GM19463 (cell line): ENCODE data around the gene NEB.
"Not testable (repeated sequence)": the region's sequence is repeated elsewhere in the genome, so short reads cannot be mapped to it uniquely, and the experiment has no call there.

Experiments used
- ATAC-seq: cut with Tn5 transposase; IDR thresholded peaks from one replicate; pipeline ENCODE4 v1.9.1; 2021; ENCODE audit warnings: mild to moderate bottlenecking, moderate library complexity; ENCODE audit not compliant: unreplicated experiment

NEB gene

DNA sequence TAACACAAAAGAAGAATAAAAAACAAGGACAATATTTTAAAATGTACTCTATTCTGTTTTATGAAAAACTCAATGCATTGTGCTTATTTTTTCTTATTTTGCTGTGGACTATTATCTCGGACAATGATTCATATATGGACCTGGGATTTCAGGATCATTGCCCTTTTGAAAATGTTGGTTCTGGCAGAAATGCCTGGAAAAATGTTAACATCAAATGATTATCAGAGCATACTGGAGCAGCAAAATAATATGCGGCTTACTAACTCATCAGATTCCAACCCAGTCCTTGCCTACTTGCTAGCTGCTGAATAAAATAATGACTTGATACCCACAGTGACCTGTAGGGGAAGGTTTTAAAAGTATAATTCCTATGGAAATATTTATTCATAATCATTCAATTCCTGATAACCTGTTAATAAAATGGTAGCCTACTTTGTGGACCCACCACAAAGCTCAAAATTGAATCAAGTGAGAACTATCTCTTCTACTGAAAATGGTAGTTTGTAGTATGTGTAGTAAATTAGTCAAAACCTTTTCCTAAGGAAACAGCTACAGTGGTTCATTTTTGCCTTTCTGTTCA is 117.4 kb downstream of the NEB start:
- no peak for ATAC-seq

DNA sequence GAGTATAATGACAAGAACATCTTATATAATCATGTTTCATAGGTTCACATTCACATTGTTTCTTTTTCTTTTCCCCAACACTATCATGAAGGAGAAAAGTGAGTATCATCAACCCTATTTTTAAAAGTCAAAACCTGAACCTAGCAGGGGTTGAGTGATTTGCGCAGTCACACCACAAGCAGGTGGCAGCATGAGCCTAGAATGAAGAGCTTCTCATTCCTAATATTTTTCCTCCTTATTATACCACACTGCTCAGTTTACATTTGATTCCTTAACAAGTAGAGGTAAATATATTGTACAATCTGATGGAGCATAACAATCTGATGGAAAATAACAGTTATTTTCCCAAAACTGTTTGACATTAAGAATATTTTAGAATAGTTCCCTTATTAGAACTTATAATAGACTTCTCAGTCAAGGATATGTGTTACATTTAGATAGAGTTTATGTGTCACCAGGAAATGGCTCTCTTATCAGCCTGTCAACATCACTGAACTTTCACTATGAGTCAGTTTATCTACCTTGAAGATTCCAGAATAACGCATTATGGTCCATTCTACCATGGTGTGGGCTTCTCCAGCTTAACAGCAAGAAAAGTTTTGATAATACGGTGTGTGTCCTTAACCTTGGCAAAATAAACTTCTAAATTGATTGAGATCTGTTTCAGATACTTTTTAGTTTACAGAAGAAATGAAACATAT is 119.5 kb downstream of the NEB start:
- ATAC-seq = no peak

DNA sequence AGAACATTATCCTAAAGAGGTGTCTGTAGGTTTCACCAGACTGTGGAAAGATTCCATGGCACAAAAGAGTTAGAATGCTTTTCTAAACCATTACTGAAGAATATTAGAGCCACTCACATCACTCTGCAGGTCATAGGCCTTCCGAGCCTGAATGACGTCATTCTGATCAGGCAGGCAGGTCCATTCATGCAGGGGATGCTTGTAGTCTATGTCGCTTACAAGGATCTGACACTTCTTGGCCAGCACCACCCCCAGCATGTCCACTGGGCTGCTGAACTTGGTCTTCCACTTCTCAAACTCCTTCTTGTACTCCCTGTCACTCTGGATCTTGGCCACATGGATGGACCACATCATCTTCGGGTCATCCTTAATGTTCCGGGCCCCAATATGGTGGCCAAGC is 120.1 kb downstream of the NEB start:
- ATAC-seq = no peak

DNA sequence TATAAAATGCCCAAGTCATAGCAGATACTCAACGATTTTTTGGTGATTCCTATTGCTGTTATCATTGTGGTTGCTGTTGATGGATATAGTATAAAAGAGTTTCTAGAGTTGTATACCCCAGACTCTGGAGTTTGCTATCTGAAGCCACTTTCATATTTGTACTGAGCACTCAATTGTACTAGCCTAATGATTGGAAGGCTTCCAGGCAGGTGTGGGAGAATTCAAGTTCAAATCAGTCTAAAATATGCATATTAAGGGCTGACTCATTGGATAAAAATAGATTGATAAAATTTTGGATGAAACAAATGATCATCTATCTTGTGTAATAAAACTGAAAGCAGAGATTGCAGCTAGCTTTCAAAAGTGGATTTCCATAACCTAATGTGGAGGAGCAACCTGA is 122.9 kb downstream of the NEB start:
- ATAC-seq = no peak

DNA sequence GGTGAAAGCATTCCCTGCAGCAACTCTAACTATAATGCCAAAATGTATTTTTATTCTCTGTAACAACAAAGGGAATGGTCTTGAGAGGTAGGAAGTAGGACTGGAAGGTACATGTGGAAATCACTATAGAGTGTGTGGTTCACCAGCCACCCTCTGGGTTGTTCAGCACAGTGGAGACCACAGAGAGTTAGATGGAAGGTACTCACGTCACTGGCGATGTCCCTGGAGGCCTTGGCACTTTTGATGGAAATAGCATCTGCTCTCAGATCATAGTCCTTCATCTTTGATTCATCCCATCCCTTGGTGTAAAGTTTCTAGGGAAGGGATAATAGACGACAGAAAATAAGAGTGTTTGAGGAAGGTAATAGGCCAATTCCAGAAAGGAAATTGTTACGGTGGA is 124.0 kb downstream of the NEB start:
- no peak for ATAC-seq

DNA sequence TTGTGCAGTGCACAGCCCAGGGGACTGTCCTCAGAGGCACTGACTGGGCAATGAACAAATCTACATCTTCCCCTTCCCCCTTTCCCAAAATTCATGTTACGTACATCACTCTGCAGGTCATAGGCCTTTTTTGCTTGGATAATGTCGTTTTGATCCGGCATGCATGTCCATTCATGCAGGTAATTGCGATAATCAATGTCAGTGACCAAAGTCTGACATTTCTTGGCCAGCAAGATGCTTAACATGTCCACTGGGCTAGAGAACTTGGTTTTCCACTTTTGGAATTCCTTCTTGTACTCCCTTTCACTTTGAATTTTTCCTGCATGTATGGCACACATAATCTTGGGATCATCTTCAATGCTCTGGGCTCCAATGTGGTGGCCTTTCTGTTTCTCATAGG is 124.6 kb downstream of the NEB start:
- ATAC-seq = no peak

DNA sequence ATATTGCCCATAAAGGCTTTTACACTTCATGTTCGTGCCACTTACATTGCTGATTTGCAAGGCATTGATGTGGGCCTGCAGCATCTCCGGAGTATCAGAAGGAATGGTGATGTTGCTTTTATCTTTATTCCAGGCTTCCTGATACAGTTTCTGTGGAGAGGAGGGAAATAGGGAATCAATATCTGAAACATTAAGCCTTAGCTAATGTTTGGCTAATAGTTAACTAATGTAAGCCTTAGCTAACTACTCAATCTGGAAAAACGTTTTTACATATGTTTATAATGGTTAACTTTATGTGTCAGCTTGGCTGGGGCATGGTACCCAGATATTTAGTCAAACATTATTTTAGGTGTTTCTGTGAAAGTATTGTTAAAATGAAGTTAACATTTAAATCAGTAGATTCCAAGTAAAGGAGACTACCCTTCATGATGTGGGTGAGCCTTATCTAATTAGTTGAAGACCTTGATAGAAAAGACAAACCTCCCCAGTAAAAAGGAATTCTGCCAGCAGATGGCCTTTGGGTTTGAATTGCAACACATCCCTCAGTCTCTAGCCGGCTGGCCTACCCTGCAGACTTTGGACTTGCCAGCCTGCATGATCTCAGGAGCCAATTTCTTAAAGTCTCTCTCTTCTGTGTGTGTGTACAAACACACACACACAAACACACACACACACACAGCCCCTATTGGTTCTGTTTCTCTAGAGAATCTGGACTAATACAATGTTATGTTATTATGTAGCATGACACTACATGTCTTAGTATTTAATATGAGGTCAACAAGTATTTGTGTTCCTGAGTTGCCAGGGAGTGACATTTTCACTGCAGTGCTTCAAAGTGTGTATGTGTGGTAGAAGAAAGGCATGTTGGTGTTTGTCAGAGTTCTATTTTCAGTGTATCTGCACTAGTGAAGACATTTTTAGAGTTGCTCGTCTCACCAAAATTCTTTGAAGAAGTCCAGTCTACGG is 126.5 kb downstream of the NEB start:
- not testable (repeated sequence) for ATAC-seq

DNA sequence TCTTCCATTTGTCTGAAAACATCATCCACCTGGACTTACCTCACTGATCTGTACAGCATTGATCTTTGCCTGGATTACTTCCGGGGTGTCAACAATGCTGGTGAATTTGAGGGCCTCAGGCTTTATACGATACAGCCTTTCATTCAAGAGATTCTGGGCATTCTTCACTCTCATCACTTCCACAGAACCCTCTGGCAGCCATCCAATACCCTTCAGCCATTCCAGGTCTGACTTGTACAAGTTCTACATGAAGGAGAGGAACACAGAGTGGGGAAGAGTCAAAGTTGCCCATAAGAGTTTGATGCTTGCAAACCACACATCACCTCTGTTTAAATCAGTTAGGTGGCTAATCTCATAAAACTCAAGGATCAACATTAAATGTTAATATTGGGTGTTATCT is 130.7 kb downstream of the NEB start:
- not testable (repeated sequence) for ATAC-seq

DNA sequence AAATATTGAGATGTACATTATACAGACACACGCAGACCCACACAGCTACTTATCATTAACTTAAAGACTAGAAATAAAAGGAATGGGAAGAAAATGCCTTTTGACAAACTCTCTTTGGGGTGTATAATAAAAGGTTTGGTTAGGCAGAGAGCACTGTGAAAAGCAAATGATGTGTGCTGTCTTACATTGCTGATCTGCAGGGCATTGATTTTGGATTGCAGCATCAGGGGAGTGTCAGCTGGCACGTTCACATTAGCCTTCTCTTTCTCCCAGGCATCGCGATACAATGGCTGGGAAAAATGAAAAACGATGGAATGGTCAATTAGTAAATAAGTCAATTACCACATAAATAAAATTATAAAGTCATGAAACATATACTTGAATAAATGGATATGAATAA is 131.9 kb downstream of the NEB start:
- ATAC-seq = not testable (repeated sequence)

DNA sequence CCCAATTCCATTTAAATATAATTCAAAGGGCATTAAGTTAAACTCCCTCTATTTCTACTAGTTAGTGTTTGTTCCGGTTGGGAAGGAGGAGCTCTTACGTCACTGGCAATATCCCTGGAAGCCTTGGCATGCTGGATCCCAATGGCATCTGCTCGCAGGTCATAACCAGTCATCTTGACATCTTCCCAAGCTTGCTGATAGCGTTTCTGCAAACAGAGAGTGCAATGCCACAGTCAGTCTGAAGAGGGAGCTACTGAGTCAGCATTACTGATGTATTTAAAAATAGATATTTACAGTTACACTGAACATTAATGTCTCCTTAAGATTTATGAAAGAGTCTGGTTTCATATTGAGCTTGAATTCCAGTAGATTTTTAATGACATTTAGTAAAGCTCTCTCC is 132.5 kb downstream of the NEB start:
- not testable (repeated sequence) for ATAC-seq

DNA sequence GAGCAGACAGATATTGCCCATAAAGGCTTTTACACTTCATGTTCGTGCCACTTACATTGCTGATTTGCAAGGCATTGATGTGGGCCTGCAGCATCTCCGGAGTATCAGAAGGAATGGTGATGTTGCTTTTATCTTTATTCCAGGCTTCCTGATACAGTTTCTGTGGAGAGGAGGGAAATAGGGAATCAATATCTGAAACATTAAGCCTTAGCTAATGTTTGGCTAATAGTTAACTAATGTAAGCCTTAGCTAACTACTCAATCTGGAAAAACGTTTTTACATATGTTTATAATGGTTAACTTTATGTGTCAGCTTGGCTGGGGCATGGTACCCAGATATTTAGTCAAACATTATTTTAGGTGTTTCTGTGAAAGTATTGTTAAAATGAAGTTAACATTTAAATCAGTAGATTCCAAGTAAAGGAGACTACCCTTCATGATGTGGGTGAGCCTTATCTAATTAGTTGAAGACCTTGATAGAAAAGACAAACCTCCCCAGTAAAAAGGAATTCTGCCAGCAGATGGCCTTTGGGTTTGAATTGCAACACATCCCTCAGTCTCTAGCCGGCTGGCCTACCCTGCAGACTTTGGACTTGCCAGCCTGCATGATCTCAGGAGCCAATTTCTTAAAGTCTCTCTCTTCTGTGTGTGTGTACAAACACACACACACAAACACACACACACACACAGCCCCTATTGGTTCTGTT is 137.2 kb downstream of the NEB start:
- not testable (repeated sequence) for ATAC-seq

DNA sequence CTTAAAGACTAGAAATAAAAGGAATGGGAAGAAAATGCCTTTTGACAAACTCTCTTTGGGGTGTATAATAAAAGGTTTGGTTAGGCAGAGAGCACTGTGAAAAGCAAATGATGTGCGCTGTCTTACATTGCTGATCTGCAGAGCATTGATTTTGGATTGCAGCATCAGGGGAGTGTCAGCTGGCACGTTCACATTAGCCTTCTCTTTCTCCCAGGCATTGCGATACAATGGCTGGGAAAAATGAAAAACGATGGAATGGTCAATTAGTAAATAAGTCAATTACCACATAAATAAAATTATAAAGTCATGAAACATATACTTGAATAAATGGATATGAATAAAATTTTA is 142.4 kb downstream of the NEB start:
- not testable (repeated sequence) for ATAC-seq

DNA sequence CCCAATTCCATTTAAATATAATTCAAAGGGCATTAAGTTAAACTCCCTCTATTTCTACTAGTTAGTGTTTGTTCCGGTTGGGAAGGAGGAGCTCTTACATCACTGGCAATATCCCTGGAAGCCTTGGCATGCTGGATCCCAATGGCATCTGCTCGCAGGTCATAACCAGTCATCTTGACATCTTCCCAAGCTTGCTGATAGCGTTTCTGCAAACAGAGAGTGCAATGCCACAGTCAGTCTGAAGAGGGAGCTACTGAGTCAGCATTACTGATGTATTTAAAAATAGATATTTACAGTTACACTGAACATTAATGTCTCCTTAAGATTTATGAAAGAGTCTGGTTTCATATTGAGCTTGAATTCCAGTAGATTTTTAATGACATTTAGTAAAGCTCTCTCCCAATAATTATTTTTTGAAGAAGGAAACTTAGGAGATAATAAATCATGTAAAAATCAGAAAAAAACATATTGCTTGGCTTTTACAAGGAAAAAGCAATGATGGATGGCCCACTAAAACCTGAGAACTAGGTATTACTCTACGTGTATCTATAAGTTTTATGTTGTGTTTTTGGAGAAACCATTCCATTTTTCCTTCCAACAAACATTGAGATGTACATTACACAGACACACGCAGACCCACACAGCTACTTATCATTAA is 142.9 kb downstream of the NEB start:
- not testable (repeated sequence) for ATAC-seq

DNA sequence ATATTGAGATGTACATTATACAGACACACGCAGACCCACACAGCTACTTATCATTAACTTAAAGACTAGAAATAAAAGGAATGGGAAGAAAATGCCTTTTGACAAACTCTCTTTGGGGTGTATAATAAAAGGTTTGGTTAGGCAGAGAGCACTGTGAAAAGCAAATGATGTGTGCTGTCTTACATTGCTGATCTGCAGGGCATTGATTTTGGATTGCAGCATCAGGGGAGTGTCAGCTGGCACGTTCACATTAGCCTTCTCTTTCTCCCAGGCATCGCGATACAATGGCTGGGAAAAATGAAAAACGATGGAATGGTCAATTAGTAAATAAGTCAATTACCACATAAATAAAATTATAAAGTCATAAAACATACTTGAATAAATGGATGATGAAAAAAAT is 153.0 kb downstream of the NEB start:
- ATAC-seq = not testable (repeated sequence)

DNA sequence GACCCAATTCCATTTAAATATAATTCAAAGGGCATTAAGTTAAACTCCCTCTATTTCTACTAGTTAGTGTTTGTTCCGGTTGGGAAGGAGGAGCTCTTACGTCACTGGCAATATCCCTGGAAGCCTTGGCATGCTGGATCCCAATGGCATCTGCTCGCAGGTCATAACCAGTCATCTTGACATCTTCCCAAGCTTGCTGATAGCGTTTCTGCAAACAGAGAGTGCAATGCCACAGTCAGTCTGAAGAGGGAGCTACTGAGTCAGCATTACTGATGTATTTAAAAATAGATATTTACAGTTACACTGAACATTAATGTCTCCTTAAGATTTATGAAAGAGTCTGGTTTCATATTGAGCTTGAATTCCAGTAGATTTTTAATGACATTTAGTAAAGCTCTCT is 153.6 kb downstream of the NEB start:
- not testable (repeated sequence) for ATAC-seq

DNA sequence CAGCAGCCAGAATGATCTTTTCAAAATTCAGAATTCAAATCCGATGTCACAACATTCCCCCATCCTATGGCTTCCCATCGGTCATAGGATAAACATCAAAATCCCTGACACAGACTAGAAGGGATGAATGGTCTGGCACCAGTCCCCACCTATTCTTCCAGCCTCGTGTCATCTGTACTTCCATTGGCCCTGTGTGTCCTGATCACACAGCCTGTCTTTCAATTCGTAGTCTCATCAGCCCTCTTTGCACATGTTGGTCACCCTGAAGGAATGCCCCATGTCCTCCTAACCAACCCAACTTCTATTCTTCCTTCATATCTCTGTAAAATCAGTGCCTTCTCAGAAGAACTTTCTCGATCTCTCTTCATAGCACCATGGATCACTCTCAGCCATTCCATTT is 157.2 kb downstream of the NEB start:
- ATAC-seq = no peak

DNA sequence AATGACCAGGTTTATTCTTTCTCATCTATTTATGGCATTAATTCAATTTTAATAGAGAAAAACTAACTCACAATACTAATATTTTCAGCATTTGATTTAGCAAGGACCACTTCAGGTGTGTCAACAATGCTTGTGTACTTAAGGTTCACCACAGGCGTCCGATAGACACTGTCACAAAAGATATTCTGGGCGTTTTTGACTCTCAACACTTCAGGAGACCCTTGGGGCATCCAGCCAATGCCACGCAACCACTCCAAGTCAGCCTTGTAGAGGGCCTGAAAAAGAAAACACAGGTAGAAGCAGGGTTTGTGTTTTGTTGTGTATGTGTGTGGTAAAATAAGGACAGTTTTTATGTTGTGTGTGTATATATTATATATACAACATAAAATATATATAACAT is 158.2 kb downstream of the NEB start:
- no peak for ATAC-seq

DNA sequence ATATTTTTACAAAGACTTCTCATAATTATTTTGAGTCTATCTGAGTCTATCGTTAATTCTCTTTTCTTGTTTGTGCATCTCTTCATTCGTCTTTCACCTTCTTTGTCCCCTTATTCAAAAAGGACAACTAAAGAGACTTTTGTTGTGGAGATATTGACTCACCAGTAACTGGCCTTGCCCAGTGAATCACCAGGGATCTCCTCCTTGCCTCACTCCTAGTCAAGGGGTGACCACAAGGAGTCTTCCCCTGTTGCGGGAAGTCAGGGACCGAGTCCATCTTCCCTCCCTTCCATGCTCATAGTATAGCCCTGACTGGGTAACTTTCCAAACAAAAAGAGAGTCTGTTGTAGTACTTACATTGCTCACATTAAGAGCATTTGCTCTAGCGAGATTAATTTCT is 158.9 kb downstream of the NEB start:
- no peak for ATAC-seq

DNA sequence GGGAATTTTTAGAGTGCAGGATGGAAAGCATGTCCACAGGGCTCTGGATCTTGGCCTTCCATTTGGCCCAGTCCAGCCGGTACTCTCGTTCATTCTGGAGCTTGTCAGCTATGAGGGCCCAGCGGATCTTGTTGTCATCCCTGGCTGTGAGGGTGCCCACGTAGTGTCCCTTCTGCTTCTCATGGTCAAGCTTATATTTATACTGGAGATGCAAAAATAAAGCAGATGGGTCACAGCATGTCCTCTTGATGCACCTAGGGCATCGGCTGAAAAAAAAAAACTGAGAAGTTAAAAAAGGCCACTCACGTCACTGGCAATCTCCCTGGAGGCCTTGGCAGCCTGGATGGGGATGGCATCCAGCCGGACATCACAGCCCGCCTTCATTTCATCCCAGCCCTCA is 164.1 kb downstream of the NEB start:
- ATAC-seq = no peak

DNA sequence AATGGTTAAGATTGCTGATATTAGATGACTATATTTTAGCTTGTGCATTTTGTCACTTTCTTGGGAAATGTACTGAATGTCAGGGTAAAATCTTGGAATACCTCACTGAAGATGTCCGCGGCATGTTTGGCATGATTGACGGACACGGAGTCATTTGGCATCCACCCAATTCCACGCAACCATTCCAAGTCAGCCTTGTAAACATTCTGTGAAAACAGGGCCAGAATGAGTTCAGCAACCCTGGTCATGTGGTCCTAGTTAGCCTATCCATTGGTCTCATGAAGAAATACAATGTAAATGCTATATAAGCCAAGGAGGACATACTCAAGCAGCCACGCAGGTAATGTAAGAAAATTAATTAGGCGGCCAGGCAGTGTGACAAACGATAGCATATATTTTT is 165.1 kb downstream of the NEB start:
- no peak for ATAC-seq

DNA sequence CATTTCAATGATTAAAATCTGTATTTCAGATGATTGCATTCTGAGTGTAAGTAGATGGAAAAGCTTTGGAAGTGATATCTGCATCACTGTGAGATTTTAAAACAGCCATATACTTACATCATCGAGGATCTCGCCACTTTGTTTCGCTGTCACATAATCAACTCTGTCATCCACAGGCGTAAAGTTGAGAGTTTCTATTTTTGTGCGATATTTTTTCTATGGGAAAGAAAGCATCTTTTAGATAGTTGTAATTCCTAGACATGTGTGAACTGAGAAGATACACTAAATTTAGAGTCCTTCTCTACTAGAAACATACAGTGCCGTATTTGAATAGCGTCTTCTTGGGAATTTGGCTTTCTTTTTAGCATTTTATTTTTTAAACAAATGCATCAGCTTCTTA is 165.8 kb downstream of the NEB start:
- no peak for ATAC-seq
